ENCODE measurements around the gene TNFRSF12A. TPM values are rescaled to one million over a fixed set of nuclear protein-coding genes. Genes with fewer than 3 reads are reported as not detected.

TNFRSF12A gene
- polyA plus RNA-seq, 2 of the 4 experiments (the other 2 are of a cell fraction) = 111 to 314 TPM

DNA sequence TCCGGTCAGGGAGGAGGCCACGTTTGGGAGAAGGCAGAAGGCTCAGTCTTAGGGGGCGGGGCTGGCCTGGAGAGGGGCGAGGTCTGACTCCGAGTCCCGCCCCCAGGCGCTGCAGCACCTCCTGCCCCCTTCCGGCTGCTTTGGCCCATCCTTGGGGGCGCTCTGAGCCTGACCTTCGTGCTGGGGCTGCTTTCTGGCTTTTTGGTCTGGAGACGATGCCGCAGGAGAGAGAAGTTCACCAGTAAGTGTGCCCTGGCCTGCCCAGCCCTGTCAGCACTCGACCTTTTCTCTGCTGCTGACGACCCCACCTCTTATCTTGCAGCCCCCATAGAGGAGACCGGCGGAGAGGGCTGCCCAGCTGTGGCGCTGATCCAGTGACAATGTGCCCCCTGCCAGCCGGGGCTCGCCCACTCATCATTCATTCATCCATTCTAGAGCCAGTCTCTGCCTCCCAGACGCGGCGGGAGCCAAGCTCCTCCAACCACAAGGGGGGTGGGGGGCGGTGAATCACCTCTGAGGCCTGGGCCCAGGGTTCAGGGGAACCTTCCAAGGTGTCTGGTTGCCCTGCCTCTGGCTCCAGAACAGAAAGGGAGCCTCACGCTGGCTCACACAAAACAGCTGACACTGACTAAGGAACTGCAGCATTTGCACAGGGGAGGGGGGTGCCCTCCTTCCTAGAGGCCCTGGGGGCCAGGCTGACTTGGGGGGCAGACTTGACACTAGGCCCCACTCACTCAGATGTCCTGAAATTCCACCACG lies 1.5 kb downstream of the TNFRSF12A start:
- peaks cover 24% of the 10 kb centered on the region for H3K4me1 ChIP-seq
- TF ChIP-seq POLR2A (IDR thresholded peaks at IDR 0.05; ENCODE audit: low read length) = peak; percentile 19
- no peak for TF ChIP-seq RFX5 (IDR thresholded peaks at IDR 0.05)
- peak; percentile 66; the same call in 1 of the 2 replicates for TF ChIP-seq FOSL2 (IDR thresholded peaks at IDR 0.05)
- TF ChIP-seq FOSL2 (CRISPR knock-in tag; IDR thresholded peaks at IDR 0.05) = peak; percentile 85
- 0 out of 2 replicates have a peak, but pooled peaks have one; percentile 15 for TF ChIP-seq HOXA7 (CRISPR knock-in tag; IDR thresholded peaks at IDR 0.05)
- TF ChIP-seq, protein P1, sequence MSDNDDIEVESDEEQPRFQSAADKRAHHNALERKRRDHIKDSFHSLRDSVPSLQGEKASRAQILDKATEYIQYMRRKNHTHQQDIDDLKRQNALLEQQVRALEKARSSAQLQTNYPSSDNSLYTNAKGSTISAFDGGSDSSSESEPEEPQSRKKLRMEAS (IDR thresholded peaks at IDR 0.05) = peak; percentile 9; the same call in 1 of the 2 replicates
- no peak for TF ChIP-seq MAZ (IDR thresholded peaks at IDR 0.05; ENCODE audit: borderline replicate concordance, low read depth, low read length)
- TF ChIP-seq CEBPB (IDR thresholded peaks at IDR 0.05) = 0 out of 4 replicates have a peak, but pooled peaks of 1 of the 2 experiments have one; percentile 26
- TF ChIP-seq NPAS2 (CRISPR knock-in tag; IDR thresholded peaks at IDR 0.05; ENCODE audit: borderline replicate concordance) = no peak
- TF ChIP-seq, protein P2, sequence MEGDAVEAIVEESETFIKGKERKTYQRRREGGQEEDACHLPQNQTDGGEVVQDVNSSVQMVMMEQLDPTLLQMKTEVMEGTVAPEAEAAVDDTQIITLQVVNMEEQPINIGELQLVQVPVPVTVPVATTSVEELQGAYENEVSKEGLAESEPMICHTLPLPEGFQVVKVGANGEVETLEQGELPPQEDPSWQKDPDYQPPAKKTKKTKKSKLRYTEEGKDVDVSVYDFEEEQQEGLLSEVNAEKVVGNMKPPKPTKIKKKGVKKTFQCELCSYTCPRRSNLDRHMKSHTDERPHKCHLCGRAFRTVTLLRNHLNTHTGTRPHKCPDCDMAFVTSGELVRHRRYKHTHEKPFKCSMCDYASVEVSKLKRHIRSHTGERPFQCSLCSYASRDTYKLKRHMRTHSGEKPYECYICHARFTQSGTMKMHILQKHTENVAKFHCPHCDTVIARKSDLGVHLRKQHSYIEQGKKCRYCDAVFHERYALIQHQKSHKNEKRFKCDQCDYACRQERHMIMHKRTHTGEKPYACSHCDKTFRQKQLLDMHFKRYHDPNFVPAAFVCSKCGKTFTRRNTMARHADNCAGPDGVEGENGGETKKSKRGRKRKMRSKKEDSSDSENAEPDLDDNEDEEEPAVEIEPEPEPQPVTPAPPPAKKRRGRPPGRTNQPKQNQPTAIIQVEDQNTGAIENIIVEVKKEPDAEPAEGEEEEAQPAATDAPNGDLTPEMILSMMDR (IDR thresholded peaks at IDR 0.05) = peak; percentile 31; the same call in 1 of the 3 replicates
- TF ChIP-seq, protein P3, sequence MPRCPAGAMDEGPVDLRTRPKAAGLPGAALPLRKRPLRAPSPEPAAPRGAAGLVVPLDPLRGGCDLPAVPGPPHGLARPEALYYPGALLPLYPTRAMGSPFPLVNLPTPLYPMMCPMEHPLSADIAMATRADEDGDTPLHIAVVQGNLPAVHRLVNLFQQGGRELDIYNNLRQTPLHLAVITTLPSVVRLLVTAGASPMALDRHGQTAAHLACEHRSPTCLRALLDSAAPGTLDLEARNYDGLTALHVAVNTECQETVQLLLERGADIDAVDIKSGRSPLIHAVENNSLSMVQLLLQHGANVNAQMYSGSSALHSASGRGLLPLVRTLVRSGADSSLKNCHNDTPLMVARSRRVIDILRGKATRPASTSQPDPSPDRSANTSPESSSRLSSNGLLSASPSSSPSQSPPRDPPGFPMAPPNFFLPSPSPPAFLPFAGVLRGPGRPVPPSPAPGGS (IDR thresholded peaks at IDR 0.05) = peak; percentile 24; the same call in 1 of the 3 replicates
- peak; percentile 53; the same call in 1 of the 2 replicates for TF ChIP-seq GATA3 (IDR thresholded peaks at IDR 0.05; ENCODE audit: borderline replicate concordance)
- peak; percentile 45 for TF ChIP-seq MAFK (IDR thresholded peaks at IDR 0.05; ENCODE audit: partially characterized antibody)
- TF ChIP-seq EHF (CRISPR knock-in tag; IDR thresholded peaks at IDR 0.05) = peak; percentile 15; the same call in 1 of the 2 replicates
- peak; percentile 38; the same call in 1 of the 2 replicates for TF ChIP-seq HOXB5 (CRISPR knock-in tag; IDR thresholded peaks at IDR 0.05)
- WGBS (ENCODE audit: missing lambda C conversion rate) = 0% methylated on average over 15 of the region's 25 CpGs
- CTCF ChIA-PET = interaction anchor here (0.7 to 6.6 kb wide), 10 partner anchors 10 to 1644 kb away, joined by 3 to 112 read pairs (median 4); no protein-coding TSS in a partner anchor
- FAIRE-seq (no peak), ATAC-seq (peak; percentile 23 to 56), DNase-seq (ENCODE audit: low read depth in 1 of 2, low spot score in 1 of 2) (peak; percentile 72 to 93)
- POLR2A ChIA-PET = interaction anchor here (0.6 to 6.2 kb wide), 12 partner anchors 10 to 153 kb away, joined by 3 to 107 read pairs (median 6); partner anchors contain the start of gene PAQR4
- H3K9me3 ChIP-seq = no peaks in the 10 kb centered on the region
- peak overlapping the region; percentile 93 for H3K4me3 ChIP-seq
- peak overlapping the region; percentile 98 to 100 for H3K27ac ChIP-seq
- H3K4me2 ChIP-seq = peak overlapping the region; percentile 89

DNA sequence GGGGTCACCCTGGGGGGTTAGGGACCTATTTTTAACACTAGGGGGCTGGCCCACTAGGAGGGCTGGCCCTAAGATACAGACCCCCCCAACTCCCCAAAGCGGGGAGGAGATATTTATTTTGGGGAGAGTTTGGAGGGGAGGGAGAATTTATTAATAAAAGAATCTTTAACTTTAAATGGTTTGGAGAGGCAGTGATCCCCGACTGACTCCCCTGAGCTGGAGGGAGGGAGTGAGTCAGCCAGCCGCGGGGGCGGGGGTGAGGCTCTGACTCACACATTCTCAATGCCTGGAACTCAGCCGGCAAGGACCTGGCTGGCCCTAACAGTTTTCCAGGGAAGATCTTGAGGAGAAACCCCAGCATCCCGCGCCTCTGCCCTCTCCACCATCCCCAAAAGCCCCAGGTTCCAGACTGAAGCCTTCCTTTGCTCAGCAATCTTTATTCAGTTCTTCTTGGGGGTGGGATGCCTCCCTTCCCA lies 2.1 kb downstream of the TNFRSF12A start:
- peak; percentile 18 for FAIRE-seq
- Histone ChIP-seq H3K4me1 (peaks cover 24% of the 10 kb centered on the region), H3K27ac (peak overlapping the region; percentile 98 to 100), H3K9me3 (no peaks in the 10 kb centered on the region), H3K4me3 (peak overlapping the region; percentile 93), H3K4me2 (peak overlapping the region; percentile 89)
- ChIA-PET CTCF (interaction anchor here (0.7 to 6.6 kb wide), 6 partner anchors 9 to 1645 kb away, joined by 3 to 112 read pairs (median 6); no protein-coding TSS in a partner anchor), POLR2A (interaction anchor here (0.6 to 6.2 kb wide), 8 partner anchors 9 to 57 kb away, joined by 3 to 107 read pairs (median 8); no protein-coding TSS in a partner anchor)
- under 1% methylated on average over 8 of the region's 8 CpGs for WGBS (ENCODE audit: missing lambda C conversion rate)
- TF ChIP-seq JUN (IDR thresholded peaks at IDR 0.05) = peak in 1 of 2 experiments; percentile 14; a peak in 4 of 5 replicates
- TF ChIP-seq HOXA7 (CRISPR knock-in tag; IDR thresholded peaks at IDR 0.05) = peak; percentile 78; the same call in 1 of the 2 replicates
- TF ChIP-seq, protein P4, sequence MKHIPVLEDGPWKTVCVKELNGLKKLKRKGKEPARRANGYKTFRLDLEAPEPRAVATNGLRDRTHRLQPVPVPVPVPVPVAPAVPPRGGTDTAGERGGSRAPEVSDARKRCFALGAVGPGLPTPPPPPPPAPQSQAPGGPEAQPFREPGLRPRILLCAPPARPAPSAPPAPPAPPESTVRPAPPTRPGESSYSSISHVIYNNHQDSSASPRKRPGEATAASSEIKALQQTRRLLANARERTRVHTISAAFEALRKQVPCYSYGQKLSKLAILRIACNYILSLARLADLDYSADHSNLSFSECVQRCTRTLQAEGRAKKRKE (CRISPR knock-in tag; IDR thresholded peaks at IDR 0.05; ENCODE audit: low read depth) = no peak
- TF ChIP-seq CEBPB (IDR thresholded peaks at IDR 0.05) = no peak
- TF ChIP-seq RARB (CRISPR knock-in tag; IDR thresholded peaks at IDR 0.05) = peak; percentile 29; the same call in 1 of the 2 replicates
- TF ChIP-seq, protein P1 (IDR thresholded peaks at IDR 0.05) = peak; percentile 30; the same call in 1 of the 2 replicates
- peak; percentile 73 for TF ChIP-seq GATA3 (IDR thresholded peaks at IDR 0.05; ENCODE audit: borderline replicate concordance)
- TF ChIP-seq, protein P5, sequence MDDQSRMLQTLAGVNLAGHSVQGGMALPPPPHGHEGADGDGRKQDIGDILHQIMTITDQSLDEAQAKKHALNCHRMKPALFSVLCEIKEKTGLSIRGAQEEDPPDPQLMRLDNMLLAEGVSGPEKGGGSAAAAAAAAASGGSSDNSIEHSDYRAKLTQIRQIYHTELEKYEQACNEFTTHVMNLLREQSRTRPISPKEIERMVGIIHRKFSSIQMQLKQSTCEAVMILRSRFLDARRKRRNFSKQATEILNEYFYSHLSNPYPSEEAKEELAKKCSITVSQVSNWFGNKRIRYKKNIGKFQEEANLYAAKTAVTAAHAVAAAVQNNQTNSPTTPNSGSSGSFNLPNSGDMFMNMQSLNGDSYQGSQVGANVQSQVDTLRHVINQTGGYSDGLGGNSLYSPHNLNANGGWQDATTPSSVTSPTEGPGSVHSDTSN (IDR thresholded peaks at IDR 0.05) = peak; percentile 69; the same call in 1 of the 2 replicates
- peak; percentile 26 to 57; a peak in 1 of 5 replicates for TF ChIP-seq EP300 (IDR thresholded peaks at IDR 0.05)
- no peak for TF ChIP-seq HOXB5 (CRISPR knock-in tag; IDR thresholded peaks at IDR 0.05)
- TF ChIP-seq POLR2A (IDR thresholded peaks at IDR 0.05; ENCODE audit: low read length) = no peak
- TF ChIP-seq MAZ (IDR thresholded peaks at IDR 0.05; ENCODE audit: borderline replicate concordance, low read depth, low read length) = no peak; the same call in 1 of the 2 replicates
- TF ChIP-seq CHD2 (IDR thresholded peaks at IDR 0.05; ENCODE audit: low read length, partially characterized antibody) = peak; percentile 25
- no peak for TF ChIP-seq ZC3H11A (IDR thresholded peaks at IDR 0.05)
- peak; percentile 90 for TF ChIP-seq JUNB (IDR thresholded peaks at IDR 0.05)
- peak; percentile 96 for TF ChIP-seq FOSL2 (IDR thresholded peaks at IDR 0.05)
- peak; percentile 99 for TF ChIP-seq FOSL2 (CRISPR knock-in tag; IDR thresholded peaks at IDR 0.05)
- peak; percentile 21 to 46 for ATAC-seq
- peak; percentile 84 to 93 for DNase-seq (ENCODE audit: low read depth in 1 of 2, low spot score in 1 of 2)
